Neural cell (in vitro differentiated cells): ENCODE measurements around the gene LOXHD1. TPM values are rescaled to one million over a fixed set of nuclear protein-coding genes. Genes with fewer than 3 reads are reported as not detected.

Experiments
- H2AFZ ChIP-seq: fragments of 200-600, 300-800 bp; sonication (generic), shearing (Covaris generic); 2 replicates; pipeline ENCODE4 v1.6.0; 2014; ENCODE audit warnings: low read depth, mild to moderate bottlenecking, antibody characterized with exemption, low read length, moderate library complexity
- H3F3A ChIP-seq: fragments of 200-600 bp; shearing (Covaris generic); 2 replicates; pipeline ENCODE4 v1.6.1; 2016; ENCODE audit warnings: mild to moderate bottlenecking, moderate library complexity, mixed read lengths, antibody characterized with exemption, low read length; ENCODE audit not compliant: insufficient read depth, poor library complexity, severe bottlenecking
- H3K27ac ChIP-seq: fragments of 200-600, 300-800 bp; sonication (generic), shearing (Covaris generic); 2 replicates; pipeline ENCODE4 v1.5.1; 2014; ENCODE audit warnings: mild to moderate bottlenecking, low read length, moderate library complexity
- H3K27me3 ChIP-seq: fragments of 300-800, 200-600 bp; sonication (generic), shearing (Covaris generic); 2 replicates; pipeline ENCODE4 v1.6.0; 2014; ENCODE audit warnings: mild to moderate bottlenecking, low read depth, low read length, moderate library complexity; ENCODE audit not compliant: insufficient read depth
- H3K36me3 ChIP-seq: fragments of 300-800, 200-600 bp; sonication (generic), shearing (Covaris generic); 2 replicates; pipeline ENCODE4 v1.5.1; 2014; ENCODE audit warnings: mild to moderate bottlenecking, antibody characterized with exemption, low read length, moderate library complexity; ENCODE audit not compliant: insufficient read depth
- H3K4me2 ChIP-seq: fragments of 300-800, 200-600 bp; sonication (generic), shearing (Covaris generic); 2 replicates; pipeline ENCODE4 v1.6.0; 2014; ENCODE audit warnings: mild to moderate bottlenecking, low read length
- H3K4me3 ChIP-seq: fragments of 300-800, 200-600 bp; sonication (generic), shearing (Covaris generic); 2 replicates; pipeline ENCODE4 v1.5.1; 2014; ENCODE audit warnings: mild to moderate bottlenecking, low read length, moderate library complexity
- H3K79me2 ChIP-seq: fragments of 200-600 bp; shearing (Covaris generic); replicated peaks from 2 replicates; pipeline ENCODE4 v1.6.0; 2014; ENCODE audit warnings: mild to moderate bottlenecking, low read length, moderate library complexity; ENCODE audit not compliant: insufficient read depth
- H3K9ac ChIP-seq: fragments of 300-800, 200-600 bp; sonication (generic), shearing (Covaris generic); 2 replicates; pipeline ENCODE4 v1.6.1; 2016; ENCODE audit warnings: mild to moderate bottlenecking, low read length, mixed read lengths
- H3K9me2 ChIP-seq: fragments of 200-600 bp; shearing (Covaris generic); 2 replicates; pipeline ENCODE4 v1.6.1; 2016; ENCODE audit warnings: mild to moderate bottlenecking, low read length, mixed read lengths; ENCODE audit not compliant: insufficient read depth
- H3K9me3 ChIP-seq: fragments of 200-600, 300-800 bp; sonication (generic), shearing (Covaris generic); 2 replicates; pipeline ENCODE4 v1.6.1; 2016; ENCODE audit warnings: mild to moderate bottlenecking, mixed run types, low read length, moderate library complexity, mixed read lengths
- H4K20me1 ChIP-seq: fragments of 200-600 bp; shearing (Covaris generic); 2 replicates; pipeline ENCODE4 v1.6.1; 2016; ENCODE audit warnings: mild to moderate bottlenecking, mixed run types; ENCODE audit not compliant: insufficient read depth
- CTCF ChIP-seq: fragments of 450-650 bp; IDR thresholded peaks from 2 replicates; pipeline ENCODE4 v1.5.1; 2014; ENCODE audit warnings: antibody characterized with exemption, mild to moderate bottlenecking, moderate library complexity; ENCODE audit not compliant: poor library complexity, severe bottlenecking
- EP300 ChIP-seq: fragments of 450-650 bp; conservative IDR thresholded peaks from 2 replicates; pipeline ENCODE4 v1.6.1; 2014; ENCODE audit warnings: antibody characterized with exemption, mild to moderate bottlenecking, moderate library complexity; ENCODE audit not compliant: poor library complexity, severe bottlenecking
- EZH2 ChIP-seq: fragments of 200-600, 300-800 bp; shearing (Covaris generic), sonication (generic); IDR thresholded peaks from 2 replicates; pipeline ENCODE4 v1.6.1; 2014; ENCODE audit warnings: antibody characterized with exemption, low read length, borderline replicate concordance, mild to moderate bottlenecking; ENCODE audit not compliant: insufficient read depth, poor library complexity, severe bottlenecking
- MXI1 ChIP-seq: fragments of 450-650 bp; conservative IDR thresholded peaks from 2 replicates; pipeline ENCODE4 v1.6.1; 2014; ENCODE audit warnings: antibody characterized with exemption, mild to moderate bottlenecking; ENCODE audit not compliant: poor library complexity, severe bottlenecking
- POLR2AphosphoS5 ChIP-seq: IDR thresholded peaks from 2 replicates; pipeline ENCODE4 v1.6.1; 2012
- RAD21 ChIP-seq: fragments of 450-650 bp; conservative IDR thresholded peaks from 2 replicates; pipeline ENCODE4 v1.6.1; 2014; ENCODE audit warnings: antibody characterized with exemption, mild to moderate bottlenecking, moderate library complexity
- REST ChIP-seq: IDR thresholded peaks from 2 replicates; pipeline ENCODE4 v1.6.1; 2012; ENCODE audit warnings: borderline replicate concordance
- SMC3 ChIP-seq: fragments of 450-650 bp; conservative IDR thresholded peaks from 2 replicates; pipeline ENCODE4 v1.6.1; 2014; ENCODE audit warnings: antibody characterized with exemption, mild to moderate bottlenecking, moderate library complexity; ENCODE audit not compliant: poor library complexity
- TAF1 ChIP-seq: IDR thresholded peaks from 2 replicates; pipeline ENCODE4 v1.6.1; 2012; ENCODE audit warnings: low read depth
- polyA plus RNA-seq: library from polyadenylated mRNA; depleted of rRNA; stranded (reverse); fragments of >200 nt; gene quantifications from 2 replicates; pipeline ENCODE4 v1.2.3, GENCODE V29; 2014

LOXHD1 gene
- polyA plus RNA-seq, 1 donor from 2014 or later, result not detected

DNA sequence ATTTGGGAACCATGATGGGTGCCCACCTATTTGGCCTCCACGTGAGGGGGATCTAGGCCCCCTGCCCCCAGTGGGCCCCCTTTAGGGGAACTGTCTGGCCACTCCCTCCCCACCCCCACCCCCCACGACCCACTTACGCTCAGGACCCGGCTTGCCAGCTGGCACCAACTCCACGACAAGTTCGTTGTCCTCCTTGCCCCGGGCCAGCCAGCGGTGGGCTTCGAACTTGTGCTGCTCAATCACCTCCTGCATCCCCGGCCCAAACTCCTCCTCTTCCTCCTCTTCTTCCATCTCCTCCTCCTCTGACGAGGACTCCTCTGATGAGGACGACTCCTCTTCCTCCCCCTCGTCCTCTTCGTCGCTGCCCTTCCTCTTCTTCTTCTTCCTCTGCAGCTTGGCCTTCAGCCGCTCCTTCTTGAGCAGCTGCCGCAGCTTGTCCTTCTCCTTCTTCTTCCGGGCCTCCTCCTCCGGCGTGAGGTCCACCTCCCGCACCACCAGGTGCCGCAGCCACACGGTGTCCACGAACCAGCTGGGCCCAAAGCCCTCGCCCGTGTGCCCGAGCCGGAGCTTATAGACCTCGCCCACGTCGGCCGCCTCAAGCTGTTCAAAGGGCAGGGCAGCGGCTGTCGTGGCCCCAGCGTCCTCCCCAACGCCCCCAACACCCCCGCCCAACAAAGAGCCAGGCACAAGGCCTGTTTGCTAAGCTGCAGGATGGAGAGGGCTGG lies 96.9 kb downstream of the LOXHD1 start:
- Histone ChIP-seq H3K36me3 (no peaks in the 10 kb centered on the region), H3K9me3 (no peaks in the 10 kb centered on the region), H3K79me2 (no peaks in the 10 kb centered on the region), H2AFZ (no peak overlapping the region), H3K27me3 (no peaks in the 10 kb centered on the region), H4K20me1 (no peaks in the 10 kb centered on the region), H3K27ac (no peak overlapping the region), H3K9me2 (no peaks in the 10 kb centered on the region), H3F3A (no peaks in the 10 kb centered on the region), H3K9ac (no peak overlapping the region), H3K4me3 (no peak overlapping the region), H3K4me2 (no peak overlapping the region)
- TF ChIP-seq EZH2, result no peak
- TF ChIP-seq RAD21, result no peak
- no peak for TF ChIP-seq REST
- TF ChIP-seq SMC3, result no peak
- TF ChIP-seq POLR2AphosphoS5, result no peak
- TF ChIP-seq MXI1, result no peak

DNA sequence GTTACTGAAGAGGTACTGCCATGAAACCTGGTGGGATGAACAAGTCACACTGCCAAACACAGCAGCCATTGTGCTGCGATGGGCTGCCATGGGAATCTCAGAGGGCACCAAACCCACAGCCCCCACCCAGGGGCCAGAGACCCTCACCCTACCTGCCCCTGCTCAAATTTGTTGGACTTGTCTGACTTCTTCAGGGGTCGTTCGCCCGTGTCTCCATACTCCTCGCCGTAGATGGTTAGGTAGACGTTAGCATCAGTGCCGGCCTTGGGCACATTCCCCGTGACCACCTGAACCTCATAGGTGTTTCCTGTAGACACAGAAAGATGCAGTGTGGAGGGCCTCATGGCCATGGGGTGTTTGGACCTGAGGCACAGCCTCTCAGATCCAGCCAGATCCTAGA lies 97.7 kb downstream of the LOXHD1 start:
- no peaks in the 10 kb centered on the region for H3K9me2 ChIP-seq
- no peak overlapping the region for H2AFZ ChIP-seq
- H3K36me3 ChIP-seq, result no peaks in the 10 kb centered on the region
- H3F3A ChIP-seq, result no peaks in the 10 kb centered on the region
- no peaks in the 10 kb centered on the region for H4K20me1 ChIP-seq
- no peak overlapping the region for H3K4me3 ChIP-seq
- no peak overlapping the region for H3K9ac ChIP-seq
- H3K4me2 ChIP-seq, result no peak overlapping the region
- no peaks in the 10 kb centered on the region for H3K27me3 ChIP-seq
- H3K27ac ChIP-seq, result no peak overlapping the region
- H3K79me2 ChIP-seq, result no peaks in the 10 kb centered on the region
- no peaks in the 10 kb centered on the region for H3K9me3 ChIP-seq
- no peak for TF ChIP-seq REST
- no peak for TF ChIP-seq POLR2AphosphoS5
- TF ChIP-seq EP300, result no peak
- TF ChIP-seq MXI1, result no peak
- TF ChIP-seq SMC3, result no peak
- no peak for TF ChIP-seq RAD21
- TF ChIP-seq TAF1, result no peak
- no peak for TF ChIP-seq EZH2
- no peak for TF ChIP-seq CTCF
